ENCODE results near the gene RNF31.

GRCh38 chr14:24164518-24164991, 17.3 kb downstream of the RNF31 start:
- no peak for TF ChIP-seq SUZ12 (IDR thresholded peaks at IDR 0.05; ENCODE audit: extremely low read depth, insufficient read depth, insufficient read length)
- TF ChIP-seq ZNF274 (IDR thresholded peaks at IDR 0.05; ENCODE audit: low read depth, low read length): no peak

Data from NT2/D1 (cell line).